GM10248 (cell line): ENCODE measurements around the gene ULBP1.
"Not testable (repeated sequence)": the region's sequence is repeated elsewhere in the genome, so short reads cannot be mapped to it uniquely, and the experiment has no call there.

ENCODE experiments used
- CTCF ChIA-PET: fragments of 300-600 bp; sonication (Branson Sonifier 250); formaldehyde crosslinking; extraction: SDS; loops from one replicate; lab custom pipeline; 2021; ENCODE audit warnings: antibody characterized with exemption; lab: Yijun Ruan, JAX
- POLR2A ChIA-PET: fragments of 350-650 bp; sonication (Branson Sonifier 250); formaldehyde crosslinking; extraction: SDS; loops from one replicate; lab custom pipeline; 2020; ENCODE audit warnings: antibody characterized with exemption; lab: Yijun Ruan, JAX
- DNase-seq: peaks from one replicate; pipeline ENCODE4 v3.0.0; 2012; ENCODE audit errors: extremely low spot score
- TF ChIP-seq, protein P1 (sequence below): IDR thresholded peaks from 2 replicates; pipeline ENCODE4 v1.5.1; 2012; ENCODE audit warnings: mild to moderate bottlenecking, low read depth; ENCODE audit errors: extremely low read depth, missing control alignments, control extremely low read depth

Gene ULBP1

GRCh38 chr6:149959806-149960205 is 3.9 kb upstream of the ULBP1 start:
- CTCF ChIA-PET: interaction anchor here (1.1 to 1.4 kb wide), 3 partner anchors 10 to 57 kb away, joined by 3 to 4 read pairs (median 3); no protein-coding TSS in a partner anchor
- POLR2A ChIA-PET, DNase-seq: not testable (repeated sequence)

- DNase-seq: no peak
- ChIA-PET CTCF (interaction anchor here (1.3 to 1.4 kb wide), 2 partner anchors 56 to 57 kb away, joined by 4 read pairs; no protein-coding TSS in a partner anchor), POLR2A (no interaction called here)
- TF ChIP-seq, protein P1, sequence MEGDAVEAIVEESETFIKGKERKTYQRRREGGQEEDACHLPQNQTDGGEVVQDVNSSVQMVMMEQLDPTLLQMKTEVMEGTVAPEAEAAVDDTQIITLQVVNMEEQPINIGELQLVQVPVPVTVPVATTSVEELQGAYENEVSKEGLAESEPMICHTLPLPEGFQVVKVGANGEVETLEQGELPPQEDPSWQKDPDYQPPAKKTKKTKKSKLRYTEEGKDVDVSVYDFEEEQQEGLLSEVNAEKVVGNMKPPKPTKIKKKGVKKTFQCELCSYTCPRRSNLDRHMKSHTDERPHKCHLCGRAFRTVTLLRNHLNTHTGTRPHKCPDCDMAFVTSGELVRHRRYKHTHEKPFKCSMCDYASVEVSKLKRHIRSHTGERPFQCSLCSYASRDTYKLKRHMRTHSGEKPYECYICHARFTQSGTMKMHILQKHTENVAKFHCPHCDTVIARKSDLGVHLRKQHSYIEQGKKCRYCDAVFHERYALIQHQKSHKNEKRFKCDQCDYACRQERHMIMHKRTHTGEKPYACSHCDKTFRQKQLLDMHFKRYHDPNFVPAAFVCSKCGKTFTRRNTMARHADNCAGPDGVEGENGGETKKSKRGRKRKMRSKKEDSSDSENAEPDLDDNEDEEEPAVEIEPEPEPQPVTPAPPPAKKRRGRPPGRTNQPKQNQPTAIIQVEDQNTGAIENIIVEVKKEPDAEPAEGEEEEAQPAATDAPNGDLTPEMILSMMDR: no peak
Measured at GRCh38 chr6:149960488-149960887, 3.3 kb upstream of the ULBP1 start.

GRCh38 chr6:149961728-149962425 is 1.9 kb upstream of the ULBP1 start:
- TF ChIP-seq, protein P1: no peak
- DNase-seq: no peak
- ChIA-PET POLR2A (no interaction called here), CTCF (interaction anchor here (0.9 to 1.3 kb wide), 2 partner anchors 46 to 55 kb away, joined by 3 to 4 read pairs; no protein-coding TSS in a partner anchor)

GRCh38 chr6:149962461-149963211 is 1.1 kb upstream of the ULBP1 start:
- CTCF ChIA-PET: no interaction called here
- no peak for DNase-seq
- POLR2A ChIA-PET: no interaction called here
- TF ChIP-seq, protein P1: no peak

DNA sequence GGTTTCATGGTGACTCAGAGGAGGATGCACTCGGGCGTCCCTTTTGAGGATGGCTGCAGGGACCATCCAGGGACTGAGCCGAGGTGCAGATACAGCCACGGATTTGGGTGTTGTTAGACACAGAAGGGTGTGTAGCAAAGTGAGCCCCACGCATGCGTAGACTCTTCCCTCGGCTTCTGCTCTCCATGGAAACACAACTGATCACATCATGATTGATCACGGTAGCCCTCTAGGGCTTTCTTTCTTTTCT is 606 bp upstream of the ULBP1 start:
- TF ChIP-seq, protein P1: no peak
- CTCF ChIA-PET: no interaction called here
- no peak for DNase-seq
- POLR2A ChIA-PET: no interaction called here

GRCh38 chr6:149964308-149965193 is 808 bp downstream of the ULBP1 start:
- TF ChIP-seq, protein P1: no peak
- ChIA-PET CTCF (no interaction called here), POLR2A (no interaction called here)
- no peak for DNase-seq
